Measurements from ENCODE around the gene TMEM141.
"Not testable (repeated sequence)": the region's sequence is repeated elsewhere in the genome, so short reads cannot be mapped to it uniquely, and the experiment has no call there.

The TMEM141 gene

GRCh38 chr9:136831002-136831719 lies 40.0 kb downstream of the TMEM141 start:
- in situ Hi-C loops (cut with MboI; ENCODE audit: low sequenced_read_pairs), result no loop called here

DNA sequence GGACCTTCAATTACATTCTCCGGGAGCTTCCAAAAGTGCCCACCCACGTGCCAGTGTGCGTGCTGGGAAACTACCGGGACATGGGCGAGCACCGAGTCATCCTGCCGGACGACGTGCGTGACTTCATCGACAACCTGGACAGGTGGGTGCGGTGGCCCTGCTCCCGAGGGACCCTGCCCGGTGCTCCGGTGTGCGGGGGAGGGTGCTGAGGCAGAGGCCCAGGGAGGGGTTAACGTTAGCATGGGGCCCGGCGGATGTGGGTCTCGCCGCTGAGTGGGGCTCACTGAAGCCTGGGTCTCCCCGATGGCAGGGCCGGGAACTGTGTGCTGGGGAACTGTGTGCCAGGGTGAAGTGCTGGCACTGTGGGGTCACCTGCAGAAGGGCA lies 40.6 kb downstream of the TMEM141 start:
- in situ Hi-C loops (cut with MboI; ENCODE audit: low sequenced_read_pairs), result no loop called here

GRCh38 chr9:136832581-136832980 lies 41.4 kb downstream of the TMEM141 start:
- in situ Hi-C loops (cut with MboI; ENCODE audit: low sequenced_read_pairs), result no loop called here

DNA sequence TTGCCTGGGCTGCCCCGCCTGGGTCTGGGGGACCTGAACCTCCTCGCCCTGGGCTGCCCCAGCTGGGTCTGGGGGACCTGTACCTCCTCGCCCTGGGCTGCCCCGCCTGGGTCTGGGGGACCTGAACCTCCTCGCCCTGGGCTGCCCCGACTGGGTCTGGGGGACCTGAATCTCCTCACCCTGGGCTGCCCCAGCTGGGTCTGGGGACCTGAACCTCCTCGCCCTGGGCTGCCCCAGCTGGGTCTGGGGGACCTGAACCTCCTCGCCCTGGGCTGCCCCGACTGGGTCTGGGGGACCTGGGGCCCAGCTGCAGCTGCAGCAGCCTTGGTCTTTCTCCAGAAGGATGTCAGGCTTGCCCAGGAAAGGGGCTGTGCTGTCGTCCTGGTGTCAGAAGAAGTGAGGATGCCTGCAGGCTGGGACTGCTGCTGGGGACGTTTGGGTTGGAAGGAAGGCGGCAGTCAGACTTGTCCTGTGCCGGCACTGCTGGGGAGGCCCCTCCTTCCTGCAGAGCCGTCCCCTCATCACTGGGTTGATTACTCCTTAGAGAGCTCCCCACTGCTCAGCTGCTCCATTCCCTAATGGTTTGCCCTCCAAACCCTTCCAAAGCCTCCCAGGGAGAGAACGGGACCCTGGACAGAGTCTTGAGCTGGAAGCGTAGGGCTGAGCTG lies 42.4 kb downstream of the TMEM141 start:
- in situ Hi-C loops (cut with MboI; ENCODE audit: low sequenced_read_pairs), result not testable (repeated sequence)

DNA sequence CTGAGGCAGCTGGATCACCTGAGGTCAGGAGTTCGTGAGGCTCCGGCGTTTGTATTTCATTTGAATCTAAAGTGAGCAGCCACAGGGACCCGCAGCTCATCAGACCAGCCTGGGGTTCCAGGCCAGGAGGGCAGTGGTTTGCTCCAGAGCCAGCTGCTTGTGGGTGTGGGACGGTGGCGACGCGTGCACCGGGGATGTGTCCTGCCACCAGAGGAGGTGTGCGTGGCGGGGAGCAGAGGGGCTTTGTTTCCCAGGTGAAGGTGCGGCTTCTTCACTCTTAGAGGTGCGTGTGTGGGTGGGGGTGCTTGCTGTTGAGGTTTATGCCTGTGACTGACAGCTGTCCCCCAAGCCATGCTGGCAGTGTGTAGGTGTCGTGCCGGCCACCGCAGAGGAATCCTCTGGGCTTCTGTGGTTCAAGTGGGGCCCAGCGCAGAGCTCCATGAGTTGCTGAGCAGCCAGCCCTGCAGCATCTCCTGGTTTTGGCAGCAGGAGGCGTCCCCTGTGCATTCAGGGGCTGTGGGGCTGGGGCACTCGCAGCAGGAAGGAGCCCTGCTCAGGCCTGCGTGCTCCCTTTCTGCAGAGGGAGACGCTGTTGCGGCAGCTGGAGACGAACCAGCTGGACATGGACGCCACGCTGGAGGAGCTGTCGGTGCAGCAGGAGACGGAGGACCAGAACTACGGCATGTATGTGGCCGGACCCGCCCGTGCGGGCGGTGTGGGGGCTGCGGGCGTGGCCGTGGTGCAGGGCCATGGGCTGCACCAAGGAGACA lies 44.2 kb downstream of the TMEM141 start:
- in situ Hi-C loops (cut with MboI; ENCODE audit: low sequenced_read_pairs), result no loop called here

DNA sequence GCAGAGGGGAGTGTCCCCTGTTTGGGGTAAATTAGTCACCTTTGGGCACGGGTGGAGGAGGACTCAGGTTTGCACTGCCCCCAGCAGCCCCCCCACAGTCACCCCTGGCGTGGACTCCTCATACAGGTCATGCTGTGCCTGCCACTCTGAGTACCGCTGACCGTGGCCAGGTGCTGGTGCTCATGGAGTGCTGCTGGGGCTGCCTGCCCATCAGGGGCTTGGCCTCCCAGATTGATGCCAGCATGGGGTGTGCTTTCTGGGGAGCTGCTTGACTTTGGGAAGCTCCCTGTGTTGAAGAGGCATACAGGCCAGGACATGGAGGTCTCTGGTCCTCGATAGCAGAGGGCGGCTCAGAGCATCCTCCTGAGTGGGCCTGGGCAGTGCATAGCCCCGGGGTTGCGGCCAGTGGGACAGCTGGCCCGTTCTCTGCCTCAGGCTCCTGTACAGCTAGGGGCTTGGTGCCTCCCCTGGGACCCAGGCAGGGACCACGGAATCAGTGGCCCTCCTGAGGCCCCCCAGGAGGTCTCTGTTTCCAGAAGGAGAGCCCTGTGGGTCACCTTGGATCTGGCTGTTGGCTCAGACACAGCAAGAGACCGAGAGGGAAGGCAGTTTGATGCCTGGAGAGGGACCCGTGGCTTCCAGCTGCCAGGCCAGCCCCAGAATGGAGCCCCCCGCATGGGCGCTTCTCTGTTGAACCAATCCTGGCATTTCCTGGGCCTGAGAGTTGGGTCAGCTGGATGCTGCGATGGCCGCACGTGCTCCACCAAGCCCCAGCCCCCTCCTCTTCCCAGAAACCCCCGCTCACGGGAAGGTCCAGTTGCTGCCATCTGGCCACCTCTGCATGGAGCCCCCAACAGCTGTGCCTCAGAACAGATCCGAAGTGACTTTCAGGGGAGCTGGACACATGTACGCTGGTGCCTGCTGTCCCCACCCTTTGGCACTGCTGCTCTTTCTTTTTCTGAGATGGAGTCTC lies 45.1 kb downstream of the TMEM141 start:
- in situ Hi-C loops (cut with MboI; ENCODE audit: low sequenced_read_pairs), result no loop called here

DNA sequence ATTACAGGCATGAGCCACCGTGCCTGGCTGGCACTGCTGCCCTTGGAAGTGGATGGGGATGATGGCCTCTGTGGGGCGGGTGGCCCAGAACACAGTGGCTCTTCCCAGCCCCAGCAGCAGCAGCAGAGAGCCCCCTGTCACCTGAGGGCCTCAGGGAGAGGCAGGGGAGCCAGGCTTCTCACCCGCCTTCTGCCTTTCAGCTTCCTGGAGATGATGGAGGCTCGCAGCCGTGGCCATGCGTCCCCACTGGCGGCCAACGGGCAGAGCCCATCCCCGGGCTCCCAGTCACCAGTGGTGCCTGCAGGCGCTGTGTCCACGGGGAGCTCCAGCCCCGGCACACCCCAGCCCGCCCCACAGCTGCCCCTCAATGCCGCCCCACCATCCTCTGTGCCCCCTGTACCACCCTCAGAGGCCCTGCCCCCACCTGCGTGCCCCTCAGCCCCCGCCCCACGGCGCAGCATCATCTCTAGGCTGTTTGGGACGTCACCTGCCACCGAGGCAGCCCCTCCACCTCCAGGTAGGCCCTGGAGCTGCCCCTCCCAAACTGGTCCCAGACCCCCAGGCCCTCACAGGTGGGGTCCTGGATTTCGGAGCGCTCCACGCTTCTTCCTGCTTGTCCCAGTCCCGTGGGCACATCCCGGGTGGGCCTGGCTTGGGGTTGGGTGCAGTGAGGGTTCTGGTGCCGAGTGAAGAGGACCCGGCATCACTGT lies 46.2 kb downstream of the TMEM141 start:
- in situ Hi-C loops (cut with MboI; ENCODE audit: low sequenced_read_pairs), result no loop called here

DNA sequence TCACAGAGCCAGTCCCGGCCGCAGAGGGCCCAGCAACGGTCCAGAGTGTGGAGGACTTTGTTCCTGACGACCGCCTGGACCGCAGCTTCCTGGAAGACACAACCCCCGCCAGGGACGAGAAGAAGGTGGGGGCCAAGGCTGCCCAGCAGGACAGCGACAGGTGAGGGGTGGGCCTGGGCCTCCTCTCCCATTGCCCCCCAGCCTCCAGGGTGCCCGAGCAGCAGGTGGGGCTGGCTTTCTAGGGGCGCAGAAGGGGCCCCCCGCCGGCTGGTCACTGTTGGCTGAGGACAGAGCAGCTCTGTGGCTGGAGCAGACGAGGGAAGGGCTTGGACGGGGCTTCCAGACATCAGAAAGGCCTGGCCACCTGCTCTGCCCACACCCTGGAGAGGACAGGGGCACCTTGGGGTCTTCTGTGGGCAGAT lies 46.7 kb downstream of the TMEM141 start:
- in situ Hi-C loops (cut with MboI; ENCODE audit: low sequenced_read_pairs), result not testable (repeated sequence)

DNA sequence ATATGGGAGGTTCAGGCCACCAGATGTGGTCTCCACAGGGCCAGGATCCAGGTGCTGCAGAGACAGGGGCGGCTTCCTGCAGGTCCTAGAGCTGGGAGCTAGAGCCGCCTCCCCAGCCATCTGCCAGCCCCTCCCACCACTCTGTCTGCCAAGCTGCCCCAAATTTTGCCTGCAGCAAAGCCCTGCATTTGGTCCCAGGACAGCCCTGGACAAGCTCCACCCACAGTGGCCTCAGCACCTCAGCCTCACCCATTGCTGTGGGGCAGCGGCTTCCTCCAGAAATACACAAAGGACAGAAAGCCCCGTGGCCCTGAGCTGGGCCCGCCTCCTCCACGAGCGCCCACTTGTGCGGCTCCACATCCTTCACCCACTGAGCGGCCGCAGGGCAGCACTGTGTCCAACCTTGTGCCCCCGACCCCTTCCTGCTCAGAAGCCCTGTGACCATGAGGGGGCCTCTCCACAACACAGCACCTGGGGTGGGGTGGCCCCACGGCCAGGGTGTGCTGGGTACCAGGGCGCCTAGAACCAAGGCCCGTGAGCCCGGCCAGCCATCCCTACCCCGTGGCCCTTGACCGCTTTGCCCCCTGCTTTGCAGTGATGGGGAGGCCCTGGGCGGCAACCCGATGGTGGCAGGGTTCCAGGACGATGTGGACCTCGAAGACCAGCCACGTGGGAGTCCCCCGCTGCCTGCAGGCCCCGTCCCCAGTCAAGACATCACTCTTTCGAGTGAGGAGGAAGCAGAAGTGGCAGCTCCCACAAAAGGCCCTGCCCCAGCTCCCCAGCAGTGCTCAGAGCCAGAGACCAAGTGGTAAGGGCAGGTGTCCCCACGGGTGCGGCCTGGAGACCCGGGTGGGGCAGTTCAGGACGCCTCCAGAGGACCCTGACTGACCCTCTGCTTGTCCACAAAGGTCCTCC lies 47.4 kb downstream of the TMEM141 start:
- in situ Hi-C loops (cut with MboI; ENCODE audit: low sequenced_read_pairs), result no loop called here

GRCh38 chr9:136839229-136840139 lies 48.3 kb downstream of the TMEM141 start:
- in situ Hi-C loops (cut with MboI; ENCODE audit: low sequenced_read_pairs), result no loop called here

GRCh38 chr9:136840140-136840876 lies 49.2 kb downstream of the TMEM141 start:
- in situ Hi-C loops (cut with MboI; ENCODE audit: low sequenced_read_pairs), result no loop called here

DNA sequence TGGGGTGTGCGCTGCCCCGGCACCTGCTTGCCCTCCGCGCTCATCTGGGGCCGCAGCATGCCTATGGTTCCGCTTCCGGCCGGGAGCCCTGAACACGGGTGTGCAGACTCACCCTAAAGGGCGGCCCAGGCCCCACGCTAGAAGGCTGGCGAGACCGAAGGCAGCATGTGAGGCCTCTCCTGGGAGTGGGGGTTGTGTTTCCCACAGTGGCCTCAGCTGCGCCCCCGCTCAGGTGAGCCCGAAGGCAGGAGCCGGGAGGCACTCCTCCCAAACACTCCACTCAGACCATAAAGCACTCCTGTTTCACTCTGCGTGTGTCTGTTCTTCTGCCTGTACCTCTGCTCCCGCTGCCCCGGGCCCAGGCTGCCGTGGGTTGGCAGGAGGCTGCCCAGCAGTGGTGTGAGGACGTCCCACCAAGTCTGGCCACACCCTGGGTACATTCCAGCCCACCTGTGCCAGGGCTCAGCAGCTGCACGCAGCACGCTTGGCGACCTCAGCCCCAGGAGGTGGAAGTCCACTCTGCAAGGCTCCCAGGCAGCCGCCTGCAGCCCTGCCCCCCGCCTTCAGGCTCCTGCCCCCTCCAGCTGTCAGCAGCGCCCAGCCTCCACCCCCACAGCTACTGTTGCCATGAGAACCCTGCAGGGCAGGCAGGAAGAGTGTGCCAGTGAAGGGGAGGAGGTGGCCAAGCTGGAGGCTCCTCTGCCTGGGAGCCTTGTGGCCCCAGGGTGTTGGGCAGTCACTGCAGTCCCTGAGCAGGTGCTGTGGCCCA lies 49.9 kb downstream of the TMEM141 start:
- in situ Hi-C loops (cut with MboI; ENCODE audit: low sequenced_read_pairs), result no loop called here

DNA sequence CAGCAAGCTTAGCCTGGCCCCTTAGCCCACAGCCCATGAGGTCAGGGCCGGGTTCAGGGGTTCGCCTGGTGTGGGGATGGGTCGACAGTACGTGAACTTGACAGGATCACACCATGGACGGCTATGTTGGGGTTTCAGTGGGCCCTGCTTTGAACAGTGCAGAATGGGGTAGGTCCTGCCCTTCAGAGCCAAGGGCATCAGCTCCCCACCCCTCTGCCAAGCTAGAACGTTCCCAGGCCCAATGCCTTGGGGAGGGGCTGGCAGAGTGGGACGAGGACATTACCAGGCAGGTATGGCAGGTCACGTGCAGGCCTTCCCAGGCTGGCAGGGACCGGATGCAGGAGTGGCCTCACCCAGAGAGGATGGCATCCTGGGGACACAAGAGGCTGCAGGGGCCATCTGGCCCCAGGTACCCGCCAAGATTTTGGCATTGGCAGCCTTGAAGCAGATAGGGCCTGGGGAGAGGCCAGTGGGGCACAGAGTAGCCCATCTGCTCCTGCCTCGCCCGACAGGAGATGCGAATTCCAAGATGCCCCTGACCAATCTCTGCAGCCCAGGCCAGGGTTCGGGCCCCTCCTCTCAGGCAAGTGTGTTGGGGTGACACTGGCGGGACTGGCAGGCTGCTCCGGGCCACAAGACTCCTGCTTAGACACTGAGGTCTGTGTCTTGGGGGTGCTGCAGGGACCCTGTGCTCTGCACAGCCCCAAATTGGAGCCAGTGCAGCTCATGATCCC lies 50.7 kb downstream of the TMEM141 start:
- in situ Hi-C loops (cut with MboI; ENCODE audit: low sequenced_read_pairs), result not testable (repeated sequence)

DNA sequence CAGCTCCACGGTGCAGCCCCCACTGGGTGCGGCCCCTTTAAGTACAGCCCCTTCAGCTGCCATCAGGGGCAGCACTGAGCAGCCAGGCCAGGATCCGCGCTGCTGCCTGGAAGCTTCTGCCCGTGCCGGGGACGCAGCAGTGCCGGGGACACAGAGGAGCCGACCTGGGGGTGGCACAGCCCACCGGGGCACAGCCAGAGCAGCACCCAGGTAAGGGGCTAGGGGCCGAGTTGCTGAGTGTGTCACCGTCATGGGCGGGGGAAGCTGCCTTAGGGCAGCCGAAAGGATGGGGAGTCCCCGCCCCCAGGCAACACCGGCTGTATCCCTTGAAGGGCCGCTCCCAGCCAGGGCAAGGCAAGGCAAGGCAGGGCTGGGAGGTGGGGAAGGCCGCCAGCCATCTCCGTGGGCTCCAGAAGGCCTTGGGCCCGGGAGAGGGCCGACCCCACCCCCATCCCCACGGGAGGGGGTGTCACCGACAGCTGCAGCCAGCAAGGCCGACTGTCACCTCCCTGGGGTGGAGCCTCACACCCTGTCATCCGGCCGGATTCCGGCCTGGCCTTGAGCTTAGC lies 51.3 kb downstream of the TMEM141 start, which contains the start of gene AJM1:
TSS of gene AJM1 (plus strand) at position 99 of the 569 bp plus-strand sequence. CDS start 1,937 bp downstream, outside the sequence.
- in situ Hi-C loops (cut with MboI; ENCODE audit: low sequenced_read_pairs), result not testable (repeated sequence)

Measured in hTERT RPE-1 (cell line).